Measurements from ENCODE around the gene POC1B. TPM values are rescaled to one million over a fixed set of nuclear protein-coding genes. Genes with fewer than 3 reads are reported as not detected.

Gene POC1B
- total and polyA plus RNA-seq, 8 donors, result 19.5 to 27.8 (median 23.1) TPM

DNA sequence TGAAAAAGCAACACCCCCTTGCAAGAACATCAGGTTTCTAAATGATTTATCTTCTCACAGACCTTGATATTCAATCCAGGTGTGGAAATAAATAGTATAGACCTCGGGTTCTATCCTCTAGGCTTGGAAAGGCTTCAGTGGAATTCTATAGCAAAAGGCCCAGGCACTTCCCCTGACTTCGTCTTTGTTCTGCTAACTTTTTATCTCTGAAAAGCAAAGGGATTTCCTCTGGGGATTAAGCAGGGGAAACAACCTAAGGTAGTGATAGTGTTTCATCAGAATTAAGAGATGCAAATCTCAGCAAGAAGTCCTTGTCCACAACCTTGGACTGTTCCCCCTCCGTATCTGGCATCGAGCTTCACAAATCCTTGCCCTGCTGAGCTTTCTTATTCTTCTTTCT lies 114.0 kb downstream of the POC1B start:
- no peak for DNase-seq
- no peak for ATAC-seq
- intact Hi-C loops (cut with DNase I), result no loop called here

DNA sequence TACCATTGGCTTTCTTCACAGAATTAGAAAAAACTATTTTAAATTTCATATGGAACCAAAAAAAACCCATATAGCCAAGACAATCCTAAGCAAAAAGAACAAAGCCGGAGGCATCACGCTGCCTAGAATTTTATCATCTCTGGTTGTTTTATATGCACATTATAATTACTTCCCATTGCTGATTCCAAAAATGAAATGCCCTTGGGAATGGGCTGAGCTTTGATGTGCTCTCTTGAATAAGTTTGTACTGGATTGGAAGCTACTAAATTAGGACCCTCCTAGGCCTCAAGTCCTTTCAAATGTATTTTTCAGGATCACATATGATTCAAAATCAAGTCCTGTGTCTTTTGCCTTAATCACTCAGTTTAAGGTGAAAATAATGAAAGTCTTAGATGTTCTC lies 114.6 kb downstream of the POC1B start:
- Histone ChIP-seq H3K4me1 (no peaks in the 10 kb centered on the region), H3K27me3 (no peaks in the 10 kb centered on the region), H3K36me3 (no peaks in the 10 kb centered on the region), H3K27ac (no peak overlapping the region), H3K9me3 (no peaks in the 10 kb centered on the region), H3K4me3 (no peak overlapping the region)
- ATAC-seq, result no peak
- TF ChIP-seq, protein P1, sequence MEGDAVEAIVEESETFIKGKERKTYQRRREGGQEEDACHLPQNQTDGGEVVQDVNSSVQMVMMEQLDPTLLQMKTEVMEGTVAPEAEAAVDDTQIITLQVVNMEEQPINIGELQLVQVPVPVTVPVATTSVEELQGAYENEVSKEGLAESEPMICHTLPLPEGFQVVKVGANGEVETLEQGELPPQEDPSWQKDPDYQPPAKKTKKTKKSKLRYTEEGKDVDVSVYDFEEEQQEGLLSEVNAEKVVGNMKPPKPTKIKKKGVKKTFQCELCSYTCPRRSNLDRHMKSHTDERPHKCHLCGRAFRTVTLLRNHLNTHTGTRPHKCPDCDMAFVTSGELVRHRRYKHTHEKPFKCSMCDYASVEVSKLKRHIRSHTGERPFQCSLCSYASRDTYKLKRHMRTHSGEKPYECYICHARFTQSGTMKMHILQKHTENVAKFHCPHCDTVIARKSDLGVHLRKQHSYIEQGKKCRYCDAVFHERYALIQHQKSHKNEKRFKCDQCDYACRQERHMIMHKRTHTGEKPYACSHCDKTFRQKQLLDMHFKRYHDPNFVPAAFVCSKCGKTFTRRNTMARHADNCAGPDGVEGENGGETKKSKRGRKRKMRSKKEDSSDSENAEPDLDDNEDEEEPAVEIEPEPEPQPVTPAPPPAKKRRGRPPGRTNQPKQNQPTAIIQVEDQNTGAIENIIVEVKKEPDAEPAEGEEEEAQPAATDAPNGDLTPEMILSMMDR (IDR thresholded peaks at IDR 0.05), result no peak
- no peak for DNase-seq
- intact Hi-C loops (cut with DNase I), result no loop called here

More for the DNA sequence above, 114.0 kb downstream of the POC1B start:
- no peaks in the 10 kb centered on the region for H3K36me3 ChIP-seq
- H3K4me3 ChIP-seq, result no peak overlapping the region
- H3K27ac ChIP-seq, result no peak overlapping the region
- no peaks in the 10 kb centered on the region for H3K4me1 ChIP-seq
- H3K27me3 ChIP-seq, result no peaks in the 10 kb centered on the region
- no peaks in the 10 kb centered on the region for H3K9me3 ChIP-seq
- TF ChIP-seq, protein P1 (IDR thresholded peaks at IDR 0.05), result no peak

DNA sequence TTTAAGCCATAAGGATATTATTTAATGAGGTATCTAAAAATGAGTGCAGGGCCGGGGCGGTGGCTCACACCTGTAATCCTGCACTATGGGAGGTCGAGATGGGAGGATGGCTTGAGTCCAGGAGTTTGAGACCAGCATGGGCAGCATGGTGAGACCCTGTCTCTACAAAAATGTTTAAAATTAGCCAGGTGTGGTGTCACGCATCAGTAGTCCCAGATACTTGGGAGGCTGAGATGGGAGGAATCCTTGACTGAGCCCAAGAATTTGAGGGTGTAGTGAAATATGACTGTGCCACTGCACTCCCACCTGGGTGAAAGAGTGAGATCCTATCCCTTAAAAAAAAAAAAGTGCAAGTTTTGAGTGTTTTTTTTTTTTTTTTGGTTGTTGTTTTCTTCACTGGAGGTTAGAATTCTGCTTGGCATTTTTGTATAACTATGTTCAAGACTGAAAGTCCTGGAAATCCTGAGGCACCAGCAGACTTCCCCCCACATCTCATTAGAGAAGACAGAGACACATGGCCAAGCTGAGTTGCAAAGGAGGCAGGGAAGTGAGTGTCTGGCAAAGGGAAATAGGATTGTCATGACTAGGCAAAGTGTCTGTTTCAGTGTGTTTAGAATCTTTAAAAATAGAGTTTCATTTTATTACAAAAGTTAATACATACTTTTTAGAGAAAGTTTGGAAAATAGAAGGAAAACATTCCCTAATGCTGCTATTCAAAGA lies 120.1 kb downstream of the POC1B start:
- Histone ChIP-seq H3K27me3 (no peaks in the 10 kb centered on the region), H3K36me3 (no peaks in the 10 kb centered on the region), H3K4me3 (no peak overlapping the region), H3K9me3 (no peaks in the 10 kb centered on the region), H3K4me1 (no peaks in the 10 kb centered on the region), H3K27ac (no peak overlapping the region)
- intact Hi-C loops (cut with DNase I), result no loop called here
- TF ChIP-seq, protein P1 (IDR thresholded peaks at IDR 0.05), result no peak
- ATAC-seq (peak; percentile 39), DNase-seq (no peak)

DNA sequence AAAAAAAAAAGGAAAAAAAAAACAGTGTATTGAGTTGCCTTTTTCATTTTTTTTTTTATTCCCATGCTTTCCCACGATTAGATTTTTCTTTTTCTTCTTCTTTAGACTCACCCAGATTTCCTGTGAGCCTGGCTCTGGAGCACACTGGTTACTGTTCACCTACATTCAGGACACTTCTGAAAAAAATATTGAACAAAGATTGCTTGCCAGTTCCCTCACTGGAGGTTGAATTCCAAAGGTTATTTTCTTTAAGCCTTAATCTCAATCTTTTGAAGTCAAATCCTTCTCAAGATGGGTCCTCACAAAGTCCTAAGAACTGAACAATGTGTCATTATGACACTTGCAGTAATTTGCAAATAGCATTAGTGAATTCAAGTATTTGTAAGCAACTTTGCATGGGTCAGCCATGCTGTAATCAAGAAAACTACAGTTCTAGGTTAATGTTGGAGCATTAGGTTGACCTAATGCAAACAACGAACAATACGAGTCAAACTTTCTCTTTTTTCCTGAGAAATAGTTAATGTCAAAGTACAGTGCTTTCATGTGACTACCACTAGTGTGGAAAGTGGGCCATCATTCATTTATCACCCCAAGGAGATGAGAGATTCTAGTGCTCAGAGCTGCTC lies 124.3 kb downstream of the POC1B start:
- intact Hi-C loops (cut with DNase I), result no loop called here
- no peak for DNase-seq
- Histone ChIP-seq H3K36me3 (no peaks in the 10 kb centered on the region), H3K9me3 (no peaks in the 10 kb centered on the region), H3K27me3 (no peaks in the 10 kb centered on the region), H3K4me3 (no peak overlapping the region), H3K27ac (no peak overlapping the region), H3K4me1 (peaks cover 0 to 13% of the 10 kb centered on the region in 2 donors)
- ATAC-seq, result no peak
- TF ChIP-seq, protein P1 (IDR thresholded peaks at IDR 0.05), result no peak

DNA sequence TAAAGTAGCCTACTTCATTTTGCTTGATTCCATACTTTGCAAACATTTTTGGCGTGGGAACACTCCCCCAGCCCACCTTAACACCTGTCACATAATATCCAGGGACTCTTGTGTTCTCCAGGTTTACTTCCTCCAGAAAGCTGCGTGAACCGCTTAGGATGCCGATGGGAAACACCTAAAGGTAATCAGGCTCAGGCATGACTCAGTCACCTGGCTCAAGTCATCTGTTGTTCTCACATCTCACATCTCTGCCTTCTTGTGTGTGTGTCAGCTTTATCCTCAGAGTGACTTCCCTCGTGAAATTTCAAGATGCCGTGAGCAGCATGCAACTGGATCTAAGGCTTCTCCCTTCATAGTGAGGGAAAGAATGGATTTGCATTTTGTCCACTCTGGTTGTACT lies 125.4 kb downstream of the POC1B start:
- no peak for ATAC-seq
- no peak for DNase-seq
- H3K36me3 ChIP-seq, result no peaks in the 10 kb centered on the region
- H3K27ac ChIP-seq, result no peak overlapping the region
- H3K4me3 ChIP-seq, result no peak overlapping the region
- intact Hi-C loops (cut with DNase I), result no loop called here
- no peaks in the 10 kb centered on the region for H3K9me3 ChIP-seq
- peaks cover 0 to 13% of the 10 kb centered on the region in 2 donors for H3K4me1 ChIP-seq
- no peaks in the 10 kb centered on the region for H3K27me3 ChIP-seq
- TF ChIP-seq, protein P1 (IDR thresholded peaks at IDR 0.05), result no peak

All from left lung (tissue), 10 donors.